Duodenal mucosa (tissue), 2 donors: ENCODE results near the gene RIMBP2.

Experiments used
- H3K27ac ChIP-seq: one replicate; pipeline ENCODE4 v1.7.0; 2013; ENCODE audit warnings: low read depth, low read length
- H3K27me3 ChIP-seq, 2 donors: one replicate each; pipeline ENCODE4 v1.7.0; 2013; ENCODE audit warnings: low read length in 2 of 2, control low read depth in 1 of 2; ENCODE audit not compliant: insufficient read depth in 2 of 2, control insufficient read depth in 1 of 2
- H3K36me3 ChIP-seq, 2 donors: one replicate each; pipeline ENCODE4 v1.7.0; 2013; ENCODE audit warnings: low read length in 2 of 2, control low read depth in 1 of 2; ENCODE audit not compliant: insufficient read depth in 2 of 2, control insufficient read depth in 1 of 2
- H3K4me1 ChIP-seq, 2 donors: one replicate each; pipeline ENCODE4 v1.7.0; 2013; ENCODE audit warnings: low read length in 2 of 2, control low read depth in 1 of 2; ENCODE audit not compliant: insufficient read depth in 2 of 2, control insufficient read depth in 1 of 2
- H3K4me3 ChIP-seq, 2 donors: one replicate each; pipeline ENCODE4 v1.7.0; 2013; ENCODE audit warnings: low read length in 2 of 2, low read depth in 1 of 2
- H3K9ac ChIP-seq, 2 donors: one replicate each; pipeline ENCODE4 v1.7.0; 2013; ENCODE audit warnings: low read length in 2 of 2, low read depth in 1 of 2
- H3K9me3 ChIP-seq, 2 donors: one replicate each; pipeline ENCODE4 v1.7.0; 2013; ENCODE audit warnings: low read length in 2 of 2, control low read depth in 1 of 2; ENCODE audit not compliant: control insufficient read depth in 1 of 2

Gene RIMBP2

GRCh38 chr12:130425698-130426245 is 290.3 kb downstream of the RIMBP2 start:
- H3K9me3 ChIP-seq, result no peaks in the 10 kb centered on the region

GRCh38 chr12:130424858-130425697 is 291.0 kb downstream of the RIMBP2 start:
- H3K4me3 ChIP-seq, result no peak overlapping the region
- H3K27me3 ChIP-seq, result no peaks in the 10 kb centered on the region
- no peaks in the 10 kb centered on the region for H3K9me3 ChIP-seq
- H3K4me1 ChIP-seq, result no peaks in the 10 kb centered on the region
- H3K36me3 ChIP-seq, result no peaks in the 10 kb centered on the region
- no peak overlapping the region for H3K9ac ChIP-seq
- no peak overlapping the region for H3K27ac ChIP-seq

More at GRCh38 chr12:130425698-130426245, 290.3 kb downstream of the RIMBP2 start:
- Histone ChIP-seq H3K36me3 (no peaks in the 10 kb centered on the region), H3K9ac (no peak overlapping the region), H3K4me1 (no peaks in the 10 kb centered on the region), H3K27ac (no peak overlapping the region), H3K4me3 (no peak overlapping the region), H3K27me3 (no peaks in the 10 kb centered on the region)

GRCh38 chr12:130423991-130424857 is 291.9 kb downstream of the RIMBP2 start:
- Histone ChIP-seq H3K9me3 (no peaks in the 10 kb centered on the region), H3K27ac (no peak overlapping the region), H3K36me3 (no peaks in the 10 kb centered on the region), H3K4me3 (no peak overlapping the region), H3K9ac (no peak overlapping the region), H3K4me1 (no peaks in the 10 kb centered on the region), H3K27me3 (no peaks in the 10 kb centered on the region)

DNA sequence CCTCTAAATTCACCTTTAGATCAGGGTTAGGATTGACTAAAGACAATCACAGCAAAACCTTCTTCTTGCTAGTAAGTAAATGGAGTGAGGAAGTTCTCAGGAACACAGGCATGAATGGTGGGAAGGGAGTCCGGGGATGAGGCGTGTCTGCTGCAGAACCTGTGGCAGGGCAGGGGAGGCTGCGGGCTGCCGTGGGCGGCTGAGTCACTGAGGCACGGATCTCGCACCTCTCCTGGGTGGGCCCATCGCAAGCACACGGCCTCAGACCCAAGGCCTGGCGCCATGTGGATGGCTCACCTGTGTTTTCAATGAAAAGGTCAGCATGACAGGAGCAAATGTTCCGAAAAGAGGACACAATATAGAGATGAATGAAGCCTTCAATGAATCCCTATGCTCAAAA is 293.0 kb downstream of the RIMBP2 start:
- Histone ChIP-seq H3K27me3 (no peaks in the 10 kb centered on the region), H3K4me1 (no peaks in the 10 kb centered on the region), H3K36me3 (no peaks in the 10 kb centered on the region), H3K9ac (no peak overlapping the region), H3K9me3 (no peaks in the 10 kb centered on the region), H3K27ac (no peak overlapping the region), H3K4me3 (no peak overlapping the region)

DNA sequence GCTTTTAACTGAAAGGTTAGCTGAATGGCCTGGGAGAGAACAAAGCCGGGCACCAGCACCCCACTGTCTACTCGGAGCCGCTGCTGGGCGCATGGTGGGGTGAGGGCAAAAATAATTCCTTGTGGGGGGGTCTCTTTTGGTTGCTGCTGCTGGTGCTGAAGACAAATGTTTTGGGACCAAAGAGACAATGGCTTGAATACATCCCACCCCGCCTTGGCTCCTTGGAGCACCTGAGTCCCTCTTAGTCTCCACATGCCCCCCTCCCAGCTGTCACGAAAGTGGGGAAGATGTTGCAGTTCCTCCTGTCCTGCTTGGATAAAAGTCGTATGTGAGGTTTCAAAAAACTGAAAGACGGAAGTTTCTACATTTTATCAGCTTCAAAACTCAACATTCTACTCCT is 293.4 kb downstream of the RIMBP2 start:
- H3K9me3 ChIP-seq, result no peaks in the 10 kb centered on the region
- no peaks in the 10 kb centered on the region for H3K4me1 ChIP-seq
- no peaks in the 10 kb centered on the region for H3K27me3 ChIP-seq
- no peaks in the 10 kb centered on the region for H3K36me3 ChIP-seq
- H3K9ac ChIP-seq, result no peak overlapping the region
- no peak overlapping the region for H3K4me3 ChIP-seq
- H3K27ac ChIP-seq, result no peak overlapping the region

- no peak overlapping the region for H3K27ac ChIP-seq
- no peaks in the 10 kb centered on the region for H3K9me3 ChIP-seq
These were observed 294.2 kb downstream of the RIMBP2 start for GRCh38 chr12:130421896-130422295.

DNA sequence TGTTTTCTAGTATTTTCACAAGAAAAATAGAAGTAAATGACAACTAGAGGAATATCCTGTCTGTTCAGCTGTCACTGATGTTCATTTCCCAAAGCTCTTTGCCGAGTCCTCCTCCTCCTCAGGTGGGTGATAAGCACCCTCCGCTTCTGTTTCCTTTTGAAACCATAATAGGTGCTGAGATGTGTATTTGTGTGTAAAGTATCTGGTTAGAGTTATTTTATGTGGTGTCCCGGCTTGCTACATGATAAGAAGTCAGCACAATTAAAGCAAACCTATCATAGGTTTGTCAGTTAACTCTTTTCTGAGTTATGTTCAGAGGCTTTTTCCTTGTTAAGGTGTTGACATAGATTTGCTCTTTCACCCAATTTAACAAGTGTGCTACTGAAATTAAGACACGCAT is 296.0 kb downstream of the RIMBP2 start:
- Histone ChIP-seq H3K4me3 (no peak overlapping the region), H3K27ac (no peak overlapping the region), H3K27me3 (no peaks in the 10 kb centered on the region), H3K4me1 (no peaks in the 10 kb centered on the region), H3K36me3 (no peaks in the 10 kb centered on the region), H3K9ac (no peak overlapping the region), H3K9me3 (no peaks in the 10 kb centered on the region)

More at GRCh38 chr12:130421896-130422295, 294.2 kb downstream of the RIMBP2 start:
- H3K4me3 ChIP-seq, result no peak overlapping the region
- H3K27me3 ChIP-seq, result no peaks in the 10 kb centered on the region
- H3K9ac ChIP-seq, result no peak overlapping the region
- no peaks in the 10 kb centered on the region for H3K4me1 ChIP-seq
- no peaks in the 10 kb centered on the region for H3K36me3 ChIP-seq

DNA sequence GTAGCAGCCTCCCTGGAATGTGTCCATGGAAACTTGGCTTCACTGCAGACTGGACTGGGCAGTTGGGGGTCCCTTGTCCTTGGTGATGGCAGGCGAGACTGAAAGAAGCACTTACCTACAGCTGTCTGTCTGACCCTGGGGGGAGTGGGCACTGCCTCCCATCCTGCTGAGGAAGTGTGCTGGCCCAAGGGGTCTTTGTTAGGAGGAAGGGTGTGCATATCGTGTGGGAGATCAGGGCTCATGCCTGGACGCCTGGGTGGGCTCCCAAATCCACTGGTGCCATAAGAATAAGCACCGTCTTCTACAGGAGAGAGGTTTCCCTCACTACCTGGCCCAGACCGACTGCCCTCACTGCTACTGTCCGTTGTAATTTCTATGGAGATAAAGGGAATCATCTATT is 297.0 kb downstream of the RIMBP2 start:
- Histone ChIP-seq H3K27me3 (no peaks in the 10 kb centered on the region), H3K9me3 (no peaks in the 10 kb centered on the region), H3K4me1 (no peaks in the 10 kb centered on the region), H3K9ac (no peak overlapping the region), H3K36me3 (no peaks in the 10 kb centered on the region), H3K4me3 (no peak overlapping the region), H3K27ac (no peak overlapping the region)

DNA sequence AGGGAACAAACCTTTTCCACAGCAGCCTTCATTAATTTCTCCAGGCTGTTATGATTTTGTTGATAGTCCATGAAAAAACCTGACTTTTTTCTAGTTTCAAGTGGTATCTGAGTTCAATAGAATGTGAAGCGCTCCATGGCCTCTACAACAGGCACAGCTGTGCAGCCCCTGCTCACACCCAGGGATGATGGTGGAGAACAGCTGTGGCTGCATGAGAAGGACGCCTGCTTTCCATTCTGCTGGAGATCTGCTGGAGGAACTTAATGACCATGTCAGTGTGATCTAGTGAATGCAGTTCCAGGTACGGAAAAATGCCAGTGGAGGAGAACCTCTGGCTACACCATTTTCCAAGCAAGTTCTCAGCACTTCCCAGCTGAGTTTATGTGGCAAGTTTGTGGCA is 297.8 kb downstream of the RIMBP2 start:
- H3K4me1 ChIP-seq, result no peaks in the 10 kb centered on the region
- H3K27me3 ChIP-seq, result no peaks in the 10 kb centered on the region
- no peak overlapping the region for H3K9ac ChIP-seq
- no peak overlapping the region for H3K27ac ChIP-seq
- H3K36me3 ChIP-seq, result no peaks in the 10 kb centered on the region
- no peak overlapping the region for H3K4me3 ChIP-seq
- H3K9me3 ChIP-seq, result no peaks in the 10 kb centered on the region

DNA sequence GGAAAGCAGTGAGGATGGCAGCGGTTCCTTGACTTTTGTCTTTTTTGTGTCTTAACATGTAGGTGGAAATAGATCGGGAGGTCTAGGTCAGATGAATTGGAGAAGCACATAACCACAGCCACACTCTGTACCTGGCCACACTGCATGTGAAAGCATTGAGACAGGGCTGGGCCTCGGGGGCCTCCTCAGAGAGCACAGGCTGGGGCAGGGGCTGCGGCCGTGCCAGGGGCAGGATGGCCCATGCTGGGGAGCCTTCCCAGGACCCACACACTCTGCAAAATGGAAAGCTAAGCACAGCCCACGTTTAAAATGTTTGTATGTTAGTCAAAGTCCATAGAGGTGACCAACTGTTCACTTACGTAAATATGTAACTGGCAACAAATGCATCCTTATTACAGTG is 301.7 kb downstream of the RIMBP2 start:
- no peak overlapping the region for H3K9ac ChIP-seq

More for the DNA sequence above, 301.7 kb downstream of the RIMBP2 start:
- no peaks in the 10 kb centered on the region for H3K27me3 ChIP-seq
- no peaks in the 10 kb centered on the region for H3K36me3 ChIP-seq
- H3K4me1 ChIP-seq, result no peaks in the 10 kb centered on the region
- no peak overlapping the region for H3K4me3 ChIP-seq
- no peak overlapping the region for H3K27ac ChIP-seq
- no peaks in the 10 kb centered on the region for H3K9me3 ChIP-seq
